ENCODE results near the gene BAG3. TPM values are rescaled to one million over a fixed set of nuclear protein-coding genes. Genes with fewer than 3 reads are reported as not detected.

The BAG3 gene
- total RNA-seq, result 20.8 and 30.0 TPM in 2 replicates

DNA sequence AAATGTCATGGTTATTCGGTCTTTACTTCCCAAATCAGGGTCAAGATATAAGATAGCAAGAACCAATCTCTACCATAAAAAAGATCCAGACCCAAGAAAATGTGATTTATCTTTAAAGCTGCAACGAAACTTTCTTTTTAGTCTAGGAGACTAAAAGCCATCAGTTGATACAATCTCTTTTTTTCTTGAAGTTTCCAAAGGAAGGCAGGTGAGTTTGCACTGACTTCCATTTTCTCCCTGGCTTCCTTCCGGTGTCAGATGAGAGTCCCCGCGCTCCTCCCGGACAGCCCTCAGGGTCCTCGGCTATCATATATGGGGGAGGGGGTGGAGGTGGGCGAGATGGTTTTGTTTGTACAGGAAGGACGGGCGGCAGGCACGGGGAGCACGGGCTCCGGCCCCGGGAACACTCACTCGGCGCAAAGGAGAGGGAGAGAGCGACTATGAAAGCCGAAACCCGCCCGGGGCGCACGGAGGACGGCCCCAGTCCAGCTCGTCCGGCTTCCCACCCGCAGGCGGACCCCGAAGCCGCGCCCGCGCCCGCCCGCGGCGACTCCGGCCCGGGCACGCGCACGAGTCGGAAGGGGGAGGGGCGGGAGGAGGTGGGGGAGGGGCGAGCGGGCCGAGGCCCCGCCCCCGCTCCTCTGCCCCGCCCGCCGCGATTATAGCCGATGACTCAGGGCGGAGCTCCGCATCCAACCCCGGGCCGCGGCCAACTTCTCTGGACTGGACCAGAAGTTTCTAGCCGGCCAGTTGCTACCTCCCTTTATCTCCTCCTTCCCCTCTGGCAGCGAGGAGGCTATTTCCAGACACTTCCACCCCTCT is at the start of gene BAG3:
TSS of gene BAG3 (plus strand) at position 689 of the 822 bp plus-strand sequence. CDS start 296 bp downstream, outside the sequence.

DNA sequence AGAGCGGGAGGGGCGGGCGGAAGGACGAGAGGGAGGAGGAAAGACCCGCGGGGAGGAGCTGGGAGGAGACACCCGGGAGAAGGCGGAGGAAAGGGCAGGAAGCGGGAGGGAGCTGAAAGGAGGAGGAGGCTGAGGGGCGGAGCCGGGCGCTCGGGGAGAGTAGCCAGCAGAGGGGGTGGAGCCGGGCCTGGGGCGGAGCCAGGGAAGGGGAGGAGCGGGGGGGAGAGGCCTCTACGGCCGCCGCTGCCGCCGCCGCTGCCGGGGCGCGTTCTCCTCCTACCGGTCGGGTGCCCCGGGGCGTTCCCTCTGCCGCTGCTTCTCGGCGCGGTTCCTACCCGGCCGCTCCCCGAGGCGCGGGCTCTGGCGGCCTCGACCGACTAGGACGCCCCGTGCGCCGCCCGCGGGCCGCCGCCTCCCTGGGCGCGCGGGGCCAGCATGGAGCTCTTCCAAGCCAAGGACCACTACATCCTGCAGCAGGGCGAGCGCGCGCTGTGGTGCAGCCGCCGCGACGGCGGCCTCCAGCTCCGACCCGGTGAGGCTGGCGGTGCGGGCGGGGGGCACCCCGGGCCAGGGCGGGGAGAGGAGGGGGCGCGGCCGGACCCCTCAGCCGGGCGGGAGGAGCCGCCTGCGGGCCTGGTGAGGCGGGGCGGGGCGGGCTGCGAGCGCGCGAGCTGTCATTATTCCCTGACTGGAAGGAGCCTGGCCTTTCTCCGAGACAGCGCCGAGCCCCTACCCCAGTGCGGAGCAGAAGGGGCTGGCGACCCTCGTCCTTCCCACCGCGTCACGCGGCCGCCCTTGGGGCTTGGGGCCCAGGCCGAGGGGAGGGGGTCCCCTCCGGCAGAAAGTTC is 74.9 kb downstream of the BAG3 start, which contains the start of gene INPP5F:
TSS of gene INPP5F (plus strand) at position 223 of the 848 bp plus-strand sequence. CDS start at position 436, 213 bp downstream.

Other genes starting within 250 kb of the BAG3 start
- gene RGS10, start 108.7 kb upstream of the BAG3 start, total RNA-seq, result 25.0 and 35.8 TPM in 2 replicates
- 52.9 and 62.6 TPM in 2 replicates for gene TIAL1, start 54.4 kb upstream of the BAG3 start, total RNA-seq
- gene INPP5F, start 74.7 kb downstream of the BAG3 start, total RNA-seq, result 22.6 and 24.9 TPM in 2 replicates
- gene MCMBP, start 221.5 kb downstream of the BAG3 start, total RNA-seq, result 44.6 and 52.6 TPM in 2 replicates
- gene SEC23IP, start 241.3 kb downstream of the BAG3 start, total RNA-seq, result 37.5 and 41.2 TPM in 2 replicates